A673 (cell line): ENCODE data around the gene GALNT6.

Source experiments
- CTCF ChIP-seq: fragments of 300-800, 200-600 bp; sonication (generic); conservative IDR thresholded peaks from 2 replicates; pipeline ENCODE4 v1.5.1; 2017; ENCODE audit warnings: low read depth, mild to moderate bottlenecking, antibody characterized with exemption, low read length, moderate library complexity, mixed read lengths
- EZH2 ChIP-seq: fragments of 200-600 bp; sonication (generic); IDR thresholded peaks from 2 replicates; pipeline ENCODE4 v1.6.1; 2017; ENCODE audit warnings: borderline replicate concordance, low read depth, mild to moderate bottlenecking, mixed read lengths, antibody characterized with exemption, low read length; ENCODE audit not compliant: poor library complexity, severe bottlenecking

GRCh38 chr12:51369581-51369980 is 21.6 kb downstream of the GALNT6 start:
- TF ChIP-seq CTCF (no peak), EZH2 (no peak)
